ENCODE results near the gene TTPAL.

DNA sequence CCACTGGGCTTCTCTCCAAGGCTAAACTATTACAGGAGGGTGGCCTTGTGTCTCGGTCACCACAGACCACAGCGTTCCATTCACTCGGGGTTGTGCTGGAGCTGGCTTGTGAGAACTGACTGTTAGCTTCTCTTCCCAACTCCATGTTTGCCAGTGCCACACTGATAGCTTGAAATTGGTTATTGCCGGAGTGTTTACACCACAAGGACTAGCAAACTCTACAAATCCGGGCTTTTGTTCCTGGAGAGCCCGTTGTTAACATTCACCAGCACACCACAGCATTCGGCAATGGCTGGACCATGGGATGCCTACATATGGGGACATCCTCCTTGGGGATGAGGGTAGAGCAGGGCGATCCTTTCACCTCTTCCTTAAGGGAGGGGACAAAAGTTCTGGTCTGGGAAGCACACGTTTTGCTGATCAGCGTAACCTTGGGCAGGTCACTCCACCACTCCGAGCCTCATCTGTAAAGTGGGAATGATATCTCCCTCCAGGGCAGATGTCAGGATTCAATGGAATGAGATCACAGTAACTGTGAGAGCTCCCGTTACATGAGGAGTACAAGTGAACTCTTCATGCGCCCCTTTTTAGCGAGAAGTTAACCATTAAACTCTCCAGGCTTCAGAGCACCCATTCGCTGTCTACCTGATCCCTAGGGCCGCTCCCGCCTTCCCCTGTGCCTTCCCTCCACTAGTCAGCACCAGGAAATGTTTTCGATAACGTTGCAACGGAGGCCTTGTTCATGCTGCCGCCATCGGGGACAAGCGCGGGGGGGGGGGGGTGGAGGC is 41.7 kb upstream of the TTPAL start:
- TF ChIP-seq, protein P1, sequence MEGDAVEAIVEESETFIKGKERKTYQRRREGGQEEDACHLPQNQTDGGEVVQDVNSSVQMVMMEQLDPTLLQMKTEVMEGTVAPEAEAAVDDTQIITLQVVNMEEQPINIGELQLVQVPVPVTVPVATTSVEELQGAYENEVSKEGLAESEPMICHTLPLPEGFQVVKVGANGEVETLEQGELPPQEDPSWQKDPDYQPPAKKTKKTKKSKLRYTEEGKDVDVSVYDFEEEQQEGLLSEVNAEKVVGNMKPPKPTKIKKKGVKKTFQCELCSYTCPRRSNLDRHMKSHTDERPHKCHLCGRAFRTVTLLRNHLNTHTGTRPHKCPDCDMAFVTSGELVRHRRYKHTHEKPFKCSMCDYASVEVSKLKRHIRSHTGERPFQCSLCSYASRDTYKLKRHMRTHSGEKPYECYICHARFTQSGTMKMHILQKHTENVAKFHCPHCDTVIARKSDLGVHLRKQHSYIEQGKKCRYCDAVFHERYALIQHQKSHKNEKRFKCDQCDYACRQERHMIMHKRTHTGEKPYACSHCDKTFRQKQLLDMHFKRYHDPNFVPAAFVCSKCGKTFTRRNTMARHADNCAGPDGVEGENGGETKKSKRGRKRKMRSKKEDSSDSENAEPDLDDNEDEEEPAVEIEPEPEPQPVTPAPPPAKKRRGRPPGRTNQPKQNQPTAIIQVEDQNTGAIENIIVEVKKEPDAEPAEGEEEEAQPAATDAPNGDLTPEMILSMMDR (IDR thresholded peaks at IDR 0.05): no peak
- no peak for TF ChIP-seq POLR2A (IDR thresholded peaks at IDR 0.05)
